COR-L47 (cell line): ENCODE results near the gene ANO2.

Experiments
- DNase-seq: peaks from one replicate; lab custom pipeline; 2025; lab: John Stamatoyannopoulos, UW

ANO2 gene

DNA sequence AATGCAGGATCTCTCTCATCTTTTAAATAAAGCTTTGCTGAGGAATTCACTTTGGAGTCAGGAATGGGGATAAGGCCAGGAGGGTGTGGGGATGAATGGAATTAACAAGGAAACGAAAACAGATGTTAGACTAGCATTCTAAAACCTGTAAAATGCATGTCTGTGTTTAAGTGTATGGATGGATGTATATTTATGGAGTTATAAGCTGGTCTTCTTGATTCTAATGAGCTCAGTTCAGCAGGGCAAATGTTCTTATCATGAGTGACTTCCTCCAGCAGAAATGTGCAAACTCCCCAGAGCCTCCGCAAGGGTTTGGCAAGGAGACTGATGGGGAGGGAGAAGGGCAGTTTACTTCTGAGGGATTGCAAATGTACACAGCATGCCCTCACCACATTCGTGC is 364.0 kb downstream of the ANO2 start:
- no peak for DNase-seq

DNA sequence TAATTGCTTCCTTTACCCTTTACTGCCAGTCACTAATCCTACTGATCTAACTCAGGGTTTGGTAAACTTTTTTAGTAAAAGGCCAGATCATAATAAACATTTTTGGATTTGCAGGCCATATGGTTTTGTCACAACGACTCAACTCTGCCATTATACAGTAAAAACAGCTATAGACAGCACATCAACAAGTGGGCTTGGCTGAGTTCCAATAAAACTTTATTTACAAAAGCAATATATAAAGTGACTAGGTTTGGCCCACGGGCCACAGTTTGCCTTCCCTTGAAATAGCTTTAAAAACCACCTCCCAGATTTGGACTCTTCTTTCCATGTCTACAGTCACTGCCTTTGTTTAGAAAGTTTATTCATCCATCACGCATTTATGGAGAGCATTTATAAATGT is 366.3 kb downstream of the ANO2 start:
- no peak for DNase-seq

DNA sequence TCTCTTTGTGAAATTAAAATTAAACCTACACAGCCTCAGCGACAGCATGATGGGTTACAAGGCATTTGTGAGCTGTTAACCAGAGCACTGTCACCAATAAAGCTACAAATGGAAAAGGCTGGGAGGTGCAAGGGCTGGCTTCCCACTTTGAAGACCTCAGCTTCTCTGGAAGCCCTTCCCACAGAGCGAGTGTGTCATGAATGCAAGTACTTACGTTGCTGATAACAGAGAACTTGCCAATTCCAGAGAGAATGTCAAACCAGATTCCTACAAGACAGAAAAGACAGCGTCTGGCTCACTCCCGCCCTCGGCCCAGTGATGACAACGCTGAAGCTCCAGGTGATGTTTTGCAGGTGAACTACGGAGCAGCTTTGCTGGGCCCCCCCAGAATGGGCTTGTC is 367.3 kb downstream of the ANO2 start:
- DNase-seq: no peak

DNA sequence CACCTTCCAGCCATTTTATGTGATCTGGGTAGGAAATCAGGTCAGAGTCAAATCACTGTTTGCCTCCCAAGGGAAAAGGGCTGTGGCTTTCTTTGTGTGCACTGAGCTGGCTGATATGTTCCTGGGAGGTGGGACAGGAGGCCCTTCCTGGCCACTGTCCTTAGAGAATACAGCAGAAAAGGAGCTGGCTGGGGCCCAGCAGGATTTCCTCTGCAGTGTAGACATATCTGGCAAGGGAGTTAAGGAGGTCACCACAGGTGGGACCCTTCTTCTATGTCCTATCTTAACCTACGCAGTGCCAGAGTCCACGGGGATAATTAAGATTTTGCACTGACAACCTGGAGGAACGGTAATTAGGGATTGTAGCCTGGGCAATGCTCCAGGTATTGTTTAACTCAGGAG is 367.8 kb downstream of the ANO2 start:
- no peak for DNase-seq

DNA sequence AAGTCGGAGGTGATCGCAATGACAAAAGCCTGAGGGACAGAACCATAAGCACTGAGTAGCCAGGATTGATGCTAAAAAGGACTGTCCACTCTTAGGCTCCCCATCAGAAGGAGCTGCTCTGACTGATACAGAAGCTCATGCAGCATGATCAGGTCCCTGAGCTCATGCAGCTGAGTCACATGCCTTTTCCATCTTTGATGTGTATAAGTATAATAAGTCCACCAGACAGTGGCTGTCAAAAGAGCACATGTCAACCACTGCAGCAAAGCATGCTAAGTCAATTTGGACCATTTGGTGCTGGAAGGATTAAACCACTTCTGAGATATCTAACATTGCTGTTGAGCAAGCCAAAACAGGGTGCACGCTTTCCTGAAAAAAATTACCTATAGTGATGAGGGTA is 369.1 kb downstream of the ANO2 start:
- DNase-seq: no peak

DNA sequence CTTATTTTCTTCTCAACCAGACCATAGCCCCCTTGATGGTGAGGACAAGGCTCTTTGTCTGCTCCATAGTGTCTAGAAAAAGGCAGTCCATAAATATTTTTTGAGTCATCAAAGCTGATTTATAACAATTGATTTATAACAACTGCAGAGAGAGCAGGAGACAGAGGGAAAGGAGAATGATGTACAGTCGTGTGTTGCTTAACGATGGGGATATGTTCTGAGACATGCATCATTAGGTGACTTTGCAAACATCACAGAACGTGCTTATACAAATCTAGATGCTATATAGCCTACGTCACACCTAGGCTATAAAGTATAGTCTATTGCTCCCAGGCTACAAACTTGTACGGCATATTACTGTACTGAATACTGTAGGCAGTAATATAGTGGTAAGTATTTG is 369.8 kb downstream of the ANO2 start:
- DNase-seq: no peak

DNA sequence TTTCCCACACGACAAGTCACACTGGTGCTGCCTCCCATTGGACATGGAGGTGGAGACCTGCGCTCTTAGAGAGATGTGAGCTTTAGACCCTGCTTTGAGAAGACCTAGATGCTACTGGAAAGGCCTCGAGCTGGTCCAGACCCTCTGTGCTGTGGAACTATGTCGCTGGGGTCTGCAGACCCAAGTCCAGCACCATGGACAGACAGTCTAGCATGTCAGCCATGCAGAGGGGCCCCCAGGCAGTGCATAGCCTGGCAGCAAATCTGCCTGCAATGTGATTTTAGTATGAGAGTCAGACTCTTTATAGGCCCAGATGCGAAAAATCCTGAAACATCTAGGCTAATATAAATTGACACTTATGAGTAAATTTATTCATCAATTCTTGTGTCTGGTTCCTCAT is 371.7 kb downstream of the ANO2 start:
- no peak for DNase-seq

DNA sequence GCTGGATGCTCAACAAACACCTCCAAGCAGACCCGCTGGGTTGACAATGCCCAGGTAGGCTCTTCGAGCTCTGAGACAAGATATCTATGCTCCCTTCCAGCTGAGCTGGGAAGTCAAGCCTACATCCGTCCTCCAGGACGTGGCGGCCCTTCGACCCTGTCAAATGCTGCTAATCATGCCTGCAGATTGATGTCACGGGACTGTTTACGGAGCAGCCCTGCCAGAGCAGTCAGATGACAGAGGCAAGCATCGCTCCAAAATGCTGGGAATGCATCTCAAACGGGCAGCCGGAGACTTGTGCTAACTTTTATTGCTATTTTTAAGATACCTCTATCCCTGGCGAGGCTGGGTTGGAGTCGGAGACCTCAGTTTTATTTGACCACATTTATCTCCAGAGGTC is 373.9 kb downstream of the ANO2 start:
- no peak for DNase-seq

DNA sequence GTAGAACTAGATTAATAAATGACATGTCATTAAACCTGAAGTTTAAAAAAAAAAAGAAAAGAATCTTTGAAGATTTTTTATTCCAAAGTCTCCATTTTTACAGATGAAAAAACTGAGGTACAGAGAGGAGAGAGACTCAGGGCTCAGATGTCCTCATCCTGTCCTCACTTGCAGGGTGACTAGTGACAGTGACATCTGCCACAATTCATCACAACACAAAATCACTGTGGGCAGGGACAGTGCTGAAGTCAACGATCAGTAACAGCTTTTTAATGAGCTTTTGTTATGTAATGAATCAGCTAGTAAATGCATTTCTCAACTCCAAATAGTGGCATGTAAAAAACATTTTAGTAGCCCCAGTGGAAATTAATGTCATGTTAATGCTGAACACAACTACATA is 374.6 kb downstream of the ANO2 start:
- no peak for DNase-seq

DNA sequence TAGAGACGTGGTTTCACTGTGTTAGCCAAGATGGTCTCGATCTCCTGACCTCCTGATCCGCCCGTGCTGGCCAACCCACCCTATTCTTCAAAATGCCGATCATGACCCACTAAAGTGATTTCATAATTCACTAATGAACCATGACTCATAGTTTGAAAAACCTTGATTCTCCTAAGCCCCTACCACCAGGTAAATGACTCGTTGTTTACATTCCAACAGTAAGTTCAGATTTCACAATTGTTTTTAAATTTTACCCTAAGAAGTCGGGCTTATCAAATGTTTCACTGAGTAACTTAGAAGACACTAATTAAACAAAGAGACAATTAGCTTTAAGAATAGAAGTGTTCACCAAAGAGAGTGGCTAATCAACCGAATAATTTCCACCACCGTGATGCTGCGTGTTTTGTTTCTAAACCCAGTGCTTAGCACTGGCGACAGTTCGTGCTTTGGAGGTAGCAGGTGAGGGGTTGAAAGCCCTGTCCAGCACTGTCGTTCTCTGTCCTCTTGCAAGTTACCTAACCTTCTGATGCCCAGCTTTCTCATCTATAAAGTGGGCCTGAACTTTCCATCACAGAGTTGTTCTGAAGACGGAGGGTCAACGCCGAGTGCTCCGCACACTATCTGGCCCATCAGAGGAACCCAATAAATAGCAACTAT is 376.6 kb downstream of the ANO2 start:
- DNase-seq: no peak

DNA sequence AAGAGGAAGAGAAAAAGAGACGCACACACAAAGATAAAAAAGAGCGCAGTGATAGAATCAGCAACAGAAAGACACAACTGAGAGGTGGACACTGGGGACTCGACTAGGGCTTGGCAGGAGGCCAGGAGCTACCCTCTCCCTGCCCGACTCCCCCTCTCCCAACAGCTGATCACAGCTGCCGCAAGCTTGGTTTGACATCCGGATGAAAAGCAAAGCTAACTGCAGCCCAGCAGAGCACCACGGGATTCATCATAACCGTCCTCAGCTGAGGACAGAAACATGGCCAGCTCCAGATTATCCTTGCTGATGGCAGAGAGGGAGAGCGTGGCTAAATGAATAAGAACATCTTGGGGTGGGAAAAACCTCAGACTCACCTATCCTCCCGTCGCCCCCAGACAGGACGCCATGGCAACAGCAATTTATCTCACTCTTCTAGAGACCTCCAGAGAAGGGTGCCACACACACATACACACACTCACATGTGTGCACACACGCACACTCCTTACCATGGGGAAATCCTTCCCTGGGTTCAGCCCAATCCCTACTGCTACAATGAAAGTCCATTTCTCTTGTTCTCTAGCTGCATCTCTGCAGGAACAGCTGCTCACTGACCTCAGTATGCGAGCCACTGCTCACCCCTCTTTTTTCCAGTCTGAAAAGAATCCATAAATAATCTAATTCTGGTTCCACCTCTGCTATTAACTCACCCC is 377.9 kb downstream of the ANO2 start:
- DNase-seq: no peak

DNA sequence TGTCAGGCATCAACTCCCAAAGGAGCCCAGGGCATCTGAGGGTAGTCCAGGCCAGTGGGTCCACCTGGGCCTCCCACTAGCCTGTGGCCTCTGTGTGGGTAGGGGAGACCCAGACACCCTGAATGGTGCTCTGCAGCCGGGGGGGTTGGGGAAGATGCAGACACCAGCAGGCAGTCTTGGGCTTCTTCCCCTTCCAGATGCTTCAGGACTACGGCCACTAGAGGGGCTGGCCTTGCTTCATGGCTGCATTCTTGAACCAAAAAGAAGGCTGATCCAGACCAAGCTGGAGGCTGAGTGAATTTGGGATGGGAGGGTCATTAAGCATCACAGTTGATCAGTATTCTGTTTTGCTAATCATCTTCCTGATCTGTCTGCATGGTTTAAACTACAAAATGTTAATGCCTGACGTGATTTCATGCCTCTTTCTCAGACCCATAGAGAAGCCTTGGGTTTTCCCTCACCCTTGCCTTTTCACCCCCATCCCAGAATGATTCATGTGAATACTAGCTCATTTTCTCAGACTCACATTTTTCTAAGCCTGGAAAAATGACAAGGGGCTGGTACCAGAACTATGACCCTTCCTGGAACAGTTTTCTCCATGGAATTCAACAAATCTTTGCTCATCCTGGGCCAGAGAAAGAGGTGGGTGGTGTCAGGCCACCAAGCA is 379.0 kb downstream of the ANO2 start:
- DNase-seq: no peak

DNA sequence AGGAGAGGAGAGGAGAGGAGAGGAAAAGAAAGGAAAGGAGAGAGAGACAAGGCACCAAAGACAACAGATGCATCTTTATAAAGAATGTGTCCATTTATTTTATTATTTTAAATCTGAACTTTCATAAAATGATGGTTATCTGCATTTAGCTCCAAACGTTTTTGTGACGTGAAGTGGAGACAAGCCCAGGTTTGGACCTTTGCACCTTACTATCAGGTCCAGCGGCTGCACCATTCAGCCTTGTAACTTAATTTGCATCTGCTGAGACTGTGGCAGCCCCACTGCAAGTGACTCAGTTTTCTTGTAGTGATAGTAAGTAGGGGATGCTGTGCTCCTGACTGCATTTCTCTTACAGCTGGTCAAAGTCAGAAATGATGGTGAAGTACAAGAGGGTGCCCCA is 382.5 kb downstream of the ANO2 start:
- no peak for DNase-seq

DNA sequence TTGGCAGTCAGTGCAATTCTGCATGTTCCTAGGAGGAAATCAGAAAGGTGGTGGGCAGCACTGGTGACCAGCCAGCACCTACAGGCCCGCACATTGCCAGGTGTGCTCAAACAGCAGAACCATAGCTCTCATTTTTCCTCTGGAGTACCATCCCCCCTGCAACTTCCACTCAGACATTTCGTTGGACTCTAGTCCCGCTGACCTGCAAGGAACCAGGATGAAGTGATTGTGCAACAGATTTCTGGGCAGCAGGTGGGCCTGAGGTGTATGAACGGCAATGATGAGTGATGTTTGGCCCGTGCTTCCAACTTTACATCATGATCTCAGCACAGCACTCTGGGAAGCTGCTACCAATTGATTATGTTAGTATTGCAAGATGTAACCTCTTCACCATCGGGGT is 383.2 kb downstream of the ANO2 start:
- no peak for DNase-seq

DNA sequence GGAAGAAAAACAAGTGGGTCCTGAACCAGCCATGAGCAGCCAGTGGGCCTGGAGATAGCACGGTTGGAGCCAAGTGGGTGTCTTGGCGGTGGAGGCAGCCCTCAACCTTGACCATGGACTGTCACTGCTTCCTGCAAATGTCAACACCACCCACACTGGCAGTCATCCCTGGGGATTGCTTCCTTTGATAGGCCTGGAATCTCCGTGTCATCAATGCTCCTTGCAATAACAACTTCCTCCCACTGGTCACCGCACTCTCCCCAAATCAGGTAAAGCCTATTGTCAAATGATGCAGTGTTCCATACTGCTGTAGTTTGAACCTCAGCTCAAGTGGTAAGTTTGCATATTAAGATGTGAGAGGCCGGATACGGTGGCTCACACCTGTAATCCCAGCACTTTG is 384.0 kb downstream of the ANO2 start:
- no peak for DNase-seq

DNA sequence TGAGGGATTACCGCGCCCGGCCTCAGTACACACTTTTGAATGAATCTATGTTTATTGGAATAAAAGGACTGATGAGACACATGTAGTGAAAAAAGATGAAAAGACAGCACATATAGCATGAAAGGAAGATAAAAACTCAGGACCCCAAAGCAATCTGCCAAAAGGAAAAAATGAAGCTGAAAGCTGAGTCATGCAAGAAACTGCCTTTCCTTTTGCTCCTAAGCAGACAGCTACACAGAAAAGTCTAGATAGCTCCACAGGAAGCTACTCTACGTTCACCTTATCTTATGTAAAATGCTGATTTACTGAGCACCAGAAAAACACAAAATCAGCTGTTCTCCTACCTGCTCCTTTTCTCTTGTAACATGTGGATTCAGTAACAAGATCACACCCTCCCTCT is 384.8 kb downstream of the ANO2 start:
- DNase-seq: no peak

DNA sequence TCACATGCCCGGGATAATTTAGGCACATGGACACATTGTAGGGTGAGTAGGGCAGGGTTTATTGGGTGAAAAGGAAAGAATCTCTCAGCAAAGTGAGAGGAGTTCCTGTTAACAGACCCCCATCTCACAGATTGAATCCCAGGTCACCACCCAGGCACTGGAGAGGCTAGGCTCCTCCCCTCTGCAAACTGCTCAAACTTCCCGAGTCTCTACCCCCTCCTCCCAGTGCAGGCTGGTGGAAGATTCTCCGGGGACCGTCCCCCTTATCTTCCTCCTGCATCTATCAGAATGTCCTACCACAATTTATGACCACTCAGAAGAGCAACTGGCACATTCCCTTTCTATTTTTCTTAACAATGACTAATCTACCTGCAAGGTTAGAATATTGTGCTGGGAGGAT is 387.2 kb downstream of the ANO2 start:
- no peak for DNase-seq

DNA sequence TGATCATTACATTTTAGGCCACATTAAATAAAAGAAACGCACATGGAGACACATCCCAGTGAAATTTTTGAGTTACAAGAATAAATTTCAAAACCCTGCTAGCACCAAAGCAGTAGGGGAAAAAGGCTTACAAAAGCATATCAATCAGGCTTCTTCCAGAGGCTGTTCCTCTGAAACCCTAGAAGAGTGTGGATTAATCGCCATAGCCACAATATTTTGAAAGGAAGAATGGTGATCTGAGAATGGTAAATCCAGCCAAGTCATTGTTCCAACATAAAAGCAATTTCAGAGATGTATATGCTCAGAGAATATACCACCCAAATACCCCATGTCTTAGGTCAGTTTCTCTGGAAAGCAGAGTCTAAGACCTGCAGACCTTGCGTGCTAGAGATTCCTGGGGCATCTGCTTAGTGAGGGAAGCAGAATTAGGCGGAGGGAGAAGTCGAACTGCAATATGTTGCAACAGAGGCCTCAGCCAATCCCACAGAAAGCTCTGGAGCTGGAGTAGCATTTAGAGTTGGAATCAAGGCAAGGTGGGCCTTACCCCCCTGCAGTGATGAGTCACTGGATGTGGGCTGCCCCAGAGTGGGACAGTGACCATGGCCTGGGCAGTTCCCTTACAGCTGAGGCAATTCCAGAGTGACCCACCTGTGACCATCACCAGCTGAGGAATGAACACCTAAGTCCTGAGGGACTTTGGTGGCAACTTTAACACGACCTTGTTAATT is 387.9 kb downstream of the ANO2 start:
- no peak for DNase-seq

DNA sequence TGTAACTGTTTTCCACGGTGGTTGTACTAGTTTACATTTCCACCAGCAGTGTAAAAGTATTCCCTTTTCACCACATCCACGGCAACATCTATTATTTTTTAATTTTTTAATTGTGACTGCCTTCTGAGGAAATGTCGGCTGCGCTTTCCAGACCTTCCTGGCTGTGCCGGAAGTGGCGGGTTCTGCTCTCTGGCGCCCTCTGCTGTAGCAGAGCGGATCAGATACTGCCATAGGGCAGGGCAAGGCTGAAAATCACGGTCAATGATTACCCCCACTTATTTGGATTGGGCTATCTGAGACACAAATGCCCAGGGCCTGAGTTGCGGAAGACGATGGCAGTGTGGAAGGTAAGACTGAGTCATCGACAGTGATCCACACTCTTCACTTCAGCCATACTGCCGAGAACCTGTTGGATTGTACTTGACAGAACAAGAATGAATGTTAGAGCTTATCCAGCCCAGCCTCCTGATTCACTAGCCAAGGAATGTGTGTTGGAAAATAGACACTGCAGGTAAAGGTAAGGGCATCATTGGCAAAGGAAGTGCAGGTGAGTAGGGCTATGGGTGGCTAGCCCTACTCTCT is 388.9 kb downstream of the ANO2 start:
- no peak for DNase-seq

DNA sequence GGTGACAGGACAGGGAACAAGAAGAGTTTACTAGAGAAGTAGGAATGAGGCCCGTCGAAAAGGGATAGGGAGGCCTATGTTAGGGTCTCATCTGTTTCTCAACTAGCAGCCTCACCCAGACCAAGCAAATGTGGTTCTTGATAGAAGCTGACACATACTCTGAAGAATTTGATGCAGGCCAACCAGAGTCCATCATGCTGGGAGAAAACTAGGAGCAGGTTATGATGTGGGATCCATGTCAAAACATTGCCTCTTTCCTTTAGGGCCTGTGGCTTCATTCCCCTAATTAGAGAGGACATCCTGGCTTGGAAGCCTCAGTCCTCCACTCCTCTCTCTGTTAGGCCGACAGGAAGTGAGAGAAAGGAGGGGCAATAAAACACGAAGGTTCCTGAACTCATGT is 390.3 kb downstream of the ANO2 start:
- no peak for DNase-seq

DNA sequence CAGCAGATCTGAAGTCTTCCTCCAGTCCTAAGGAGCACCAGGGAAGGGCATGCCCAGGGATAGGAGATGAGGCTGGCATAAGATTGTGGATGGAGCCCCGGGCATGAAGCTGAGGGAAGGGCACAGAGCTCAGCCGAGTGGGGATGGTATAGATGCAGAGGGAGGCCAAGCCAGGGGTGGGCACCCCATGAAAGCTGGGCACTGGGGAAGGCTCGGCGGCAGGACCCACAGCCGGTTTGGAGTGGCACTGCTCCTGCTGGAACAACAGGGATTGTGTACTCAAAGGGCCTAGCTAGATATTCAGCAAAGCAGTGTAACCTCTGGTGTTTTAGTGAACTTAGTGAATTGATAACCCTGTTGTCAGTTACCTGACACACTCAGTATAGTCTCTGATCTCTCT is 396.0 kb downstream of the ANO2 start:
- DNase-seq: no peak

DNA sequence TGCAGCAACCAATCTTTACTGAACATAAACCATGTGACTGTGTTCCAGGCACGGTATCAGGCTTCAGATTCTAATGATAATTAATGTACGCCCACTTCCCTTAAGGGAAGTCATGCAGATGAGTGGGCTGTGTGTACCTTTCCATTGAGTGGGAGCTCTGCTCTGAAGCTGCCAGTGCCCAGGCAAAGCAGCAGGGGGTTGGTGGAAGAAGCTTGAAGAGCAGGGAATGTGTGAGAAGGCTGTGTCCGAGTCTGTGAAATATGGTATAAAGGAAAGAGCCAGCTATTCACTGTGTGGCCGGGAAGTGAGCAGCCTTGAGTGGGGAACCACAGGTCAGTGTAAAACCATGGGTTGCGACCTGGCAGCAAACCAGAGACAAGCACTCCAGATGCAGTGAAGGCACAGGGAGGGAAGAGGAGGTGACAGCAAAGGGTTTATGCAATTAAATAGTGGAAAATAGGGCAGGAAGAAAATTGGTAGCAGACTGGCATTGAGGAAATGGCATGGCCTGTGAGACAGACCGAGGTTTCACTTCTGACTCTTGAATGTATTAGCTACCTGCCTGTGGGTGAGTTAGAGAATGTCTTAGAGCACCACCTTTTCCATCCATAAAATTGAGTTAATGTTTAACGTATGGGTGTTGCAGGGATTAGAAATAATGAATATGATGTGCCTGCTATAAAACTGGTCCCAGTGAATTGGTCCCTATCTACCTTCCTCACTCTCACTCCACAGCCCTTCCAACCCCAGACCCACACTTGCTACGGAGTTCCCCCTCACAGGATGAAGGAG is 396.7 kb downstream of the ANO2 start:
- no peak for DNase-seq
